GM12878 (cell line): ENCODE measurements around the gene EEF1AKMT3. TPM values are rescaled to one million over a fixed set of nuclear protein-coding genes. Genes with fewer than 3 reads are reported as not detected.

Experiments used
- ATAC-seq: fragments of 200-7000 bp; cut with Tn5 transposase; 3 replicates; pipeline ENCODE4 v1.9.1; 2020; ENCODE audit warnings: mild to moderate bottlenecking, moderate library complexity
- BruUV-seq: library from RNA; stranded (reverse); fragments of 400-500 nt; replicated peaks from 2 replicates; lab custom pipeline; 2021; lab: Mats Ljungman, UMichigan
- CTCF ChIA-PET: fragments of 300-600 bp; sonication (Branson Sonifier 250); formaldehyde crosslinking; extraction: SDS; loops from one replicate; lab custom pipeline; 2021; ENCODE audit warnings: inconsistent platforms; lab: Yijun Ruan, JAX
- POLR2A ChIA-PET: fragments of 350-600 bp; formaldehyde crosslinking; extraction: SDS; loops from one replicate; lab custom pipeline; 2021; ENCODE audit warnings: inconsistent platforms; lab: Charles Lee
- RAD21 ChIA-PET: fragments of 300-600 bp; sonication (Branson Sonifier 250); formaldehyde crosslinking; loops from one replicate; lab custom pipeline; 2023; ENCODE audit warnings: antibody characterized with exemption; ENCODE audit not compliant: unreplicated experiment; lab: Charles Lee
- SMC1A ChIA-PET: fragments of 300-600 bp; sonication (Branson Sonifier 250); formaldehyde crosslinking; loops from one replicate; lab custom pipeline; 2023; ENCODE audit not compliant: unreplicated experiment, uncharacterized antibody; lab: Charles Lee
- DNase-seq: peaks from one replicate; pipeline ENCODE4 v3.0.0-alpha.2; 2011; ENCODE audit warnings: low read depth, low spot score
- FAIRE-seq: peaks from 3 replicates; lab custom pipeline; 2011; peaks lifted over from hg19 to GRCh38; lab: Jason Lieb, UNC
- H2AFZ ChIP-seq: 2 replicates; pipeline ENCODE4 v1.6.0; 2011; ENCODE audit warnings: low read depth, low read length, control low read depth; ENCODE audit not compliant: control insufficient read depth
- H3K27ac ChIP-seq: 2 replicates; pipeline ENCODE4 v1.5.1; 2011; ENCODE audit warnings: control low read depth; ENCODE audit not compliant: control insufficient read depth, insufficient read depth
- H3K27me3 ChIP-seq, 2 experiments: replicated peaks in 1 of 2; 2 replicates each; pipeline versions ENCODE4 v1.6.0 to v1.6.1; 2011; ENCODE audit warnings: low read length in 1 of 2; ENCODE audit not compliant: control insufficient read depth in 2 of 2, insufficient read depth in 2 of 2
- H3K36me3 ChIP-seq, 2 experiments: 2 replicates each; pipeline ENCODE4 v1.5.1; 2011; ENCODE audit warnings: low read length in 1 of 2; ENCODE audit not compliant: control insufficient read depth in 2 of 2, insufficient read depth in 2 of 2
- H3K4me1 ChIP-seq: 2 replicates; pipeline ENCODE4 v1.6.1; 2011; ENCODE audit warnings: mild to moderate bottlenecking, low read length, moderate library complexity, mixed read lengths; ENCODE audit not compliant: control insufficient read depth, insufficient read depth
- H3K4me2 ChIP-seq: 2 replicates; pipeline ENCODE4 v1.6.0; 2011; ENCODE audit warnings: control low read depth; ENCODE audit not compliant: control insufficient read depth, insufficient read depth
- H3K4me3 ChIP-seq: fragments of 200-600 bp; sonication (generic); 2 replicates; pipeline ENCODE4 v1.5.1; 2016
- H3K79me2 ChIP-seq: 2 replicates; pipeline ENCODE4 v1.6.0; 2011; ENCODE audit warnings: low read length; ENCODE audit not compliant: control insufficient read depth, insufficient read depth
- H3K9ac ChIP-seq: 2 replicates; pipeline ENCODE4 v1.8.0; 2011; ENCODE audit warnings: low read length, control low read depth, mixed read lengths; ENCODE audit not compliant: control insufficient read depth, insufficient read depth
- H3K9me3 ChIP-seq: replicated peaks from 3 replicates; pipeline ENCODE4 v1.5.1; 2011; ENCODE audit warnings: mild to moderate bottlenecking, low read length; ENCODE audit not compliant: control insufficient read depth, insufficient read depth
- H4K20me1 ChIP-seq: 2 replicates; pipeline ENCODE4 v1.6.0; 2011; ENCODE audit not compliant: control insufficient read depth, insufficient read depth
- ATF2 ChIP-seq: IDR thresholded peaks from 2 replicates; pipeline ENCODE4 v1.6.1; 2012; ENCODE audit warnings: low read length, inconsistent platforms
- EP300 ChIP-seq, 2 experiments: fragments of 150-350 bp in 1 of 2; IDR thresholded peaks; 2 replicates each; pipeline ENCODE4 v1.6.1; 2011 to 2012; ENCODE audit warnings: low read depth in 2 of 2, low read length in 2 of 2, borderline replicate concordance in 1 of 2, improper control_type of control experiment in 1 of 2, inconsistent platforms in 1 of 2; ENCODE audit not compliant: control insufficient read depth in 1 of 2
- LARP7 ChIP-seq: fragments of 450-650 bp; IDR thresholded peaks from 2 replicates; pipeline ENCODE4 v1.6.1; 2017; ENCODE audit warnings: mild to moderate bottlenecking
- MLLT1 ChIP-seq: fragments of 450-650 bp; IDR thresholded peaks from 2 replicates; pipeline ENCODE4 v1.6.1; 2016; ENCODE audit warnings: mild to moderate bottlenecking
- PKNOX1 ChIP-seq: fragments of 450-650 bp; IDR thresholded peaks from 2 replicates; pipeline ENCODE4 v1.6.1; 2016; ENCODE audit warnings: mild to moderate bottlenecking
- RAD21 ChIP-seq: IDR thresholded peaks from 2 replicates; pipeline ENCODE4 v1.6.1; 2011; ENCODE audit warnings: mild to moderate bottlenecking, low read depth, low read length, moderate library complexity; ENCODE audit not compliant: insufficient read depth
- RFX5 ChIP-seq: IDR thresholded peaks from 2 replicates; pipeline ENCODE4 v1.6.1; 2011; ENCODE audit warnings: low read depth, low read length, improper control_type of control experiment
- SMARCA5 ChIP-seq: fragments of 450-650 bp; IDR thresholded peaks from 2 replicates; pipeline ENCODE4 v1.6.1; 2017; ENCODE audit warnings: mild to moderate bottlenecking
- USF1 ChIP-seq: IDR thresholded peaks from 2 replicates; pipeline ENCODE4 v1.6.1; 2011; ENCODE audit warnings: borderline replicate concordance, low read depth, mild to moderate bottlenecking, moderate library complexity, mixed read lengths, low read length; ENCODE audit not compliant: insufficient read depth; ENCODE audit errors: extremely low read length
- ZNF217 ChIP-seq: fragments of 450-650 bp; IDR thresholded peaks from 2 replicates; pipeline ENCODE4 v1.6.1; 2017; ENCODE audit warnings: antibody characterized with exemption, mild to moderate bottlenecking
- WGBS: methylation state at CpG from one replicate; pipeline ENCODE4 v1.1.6; 2016; ENCODE audit warnings: low lambda C conversion rate; ENCODE audit not compliant: insufficient replicate concordance, insufficient coverage; ENCODE audit errors: missing lambda C conversion rate; 5-methylcytosine and 5-hydroxymethylcytosine counted together
- in situ Hi-C: fragments of 300-500 bp; cut with MboI; formaldehyde crosslinking; loops from 9 replicates; pipeline ENCODE4 v1.14.3; 2018; ENCODE audit warnings: mixed read lengths
- intact Hi-C: fragments of 100-400 bp; cut with micrococcal nuclease; formaldehyde crosslinking; loops from one replicate; pipeline ENCODE4 v1.14.2; 2022; ENCODE audit not compliant: unreplicated experiment
- polyA plus RNA-seq, 11 experiments: library from polyadenylated mRNA; depleted of rRNA in 4 of 11; unstranded in 6 of 11; stranded (reverse) in 5 of 11; fragments of >200 nt; fragmentation: Nextera tagmentation in 4 of 11; fragmentation: Illumina TruSeq in 1 of 11; extraction: Ambion mirVana in 4 of 11; extraction: Trizol in 1 of 11; gene quantifications; 1 replicate in 1 of 11; 2 replicates in 10 of 11; pipeline versions ENCODE4 v1.2.1 to v1.2.3, GENCODE V29; 2011 to 2016; ENCODE audit warnings: inconsistent platforms in 2 of 11, missing spikeins in 2 of 11, low read depth in 1 of 11
- total RNA-seq, 4 experiments: library from RNA; depleted of rRNA in 3 of 4; stranded (reverse); fragments of >200 nt in 3 of 4; fragmentation: Illumina TruSeq in 1 of 4; extraction: Trizol in 1 of 4; gene quantifications; 2 replicates each; pipeline versions ENCODE4 v1.2.1 to v1.2.3, GENCODE V29; 2013 to 2021

EEF1AKMT3 gene
- total and polyA plus RNA-seq, 10 of the 15 experiments (the other 5 are each of a cell fraction or from before 2014, with no cell fraction given) = 1.2 to 8.2 (median 3.5) TPM

GRCh38 chr12:57755454-57756372 lies 16.7 kb upstream of the EEF1AKMT3 start (continued):
- TF ChIP-seq USF1 (no peak), ZNF217 (0 out of 2 replicates have a peak, but pooled peaks have one; percentile 39), RFX5 (no peak), LARP7 (peak; percentile 58; the same call in 1 of the 2 replicates)
- TF ChIP-seq, all 136 proteins: peak for 10

GRCh38 chr12:57756406-57757341 lies 15.7 kb upstream of the EEF1AKMT3 start:
- WGBS = 9% methylated on average over 20 of the region's 22 CpGs
- Histone ChIP-seq H4K20me1 (no peaks in the 10 kb centered on the region; the same call in 1 of the 2 replicates), H3K27ac (no peak overlapping the region), H3K4me3 (peak overlapping the region; percentile 85), H3K4me2 (peak overlapping the region; percentile 58), H3K4me1 (peaks cover 20% of the 10 kb centered on the region), H3K9me3 (no peaks in the 10 kb centered on the region; the same call in 2 of the 3 replicates), H3K27me3 (no peaks in the 10 kb centered on the region), H2AFZ (peak overlapping the region; percentile 61), H3K9ac (peak overlapping the region; percentile 60), H3K79me2 (peaks cover 5% of the 10 kb centered on the region), H3K36me3 (peaks cover 0 to 3% of the 10 kb centered on the region in 2 experiments; a peak in 2 of 4 replicates)
- ChIA-PET POLR2A (interaction anchor here (0.6 to 2.5 kb wide), 10 partner anchors 8 to 184 kb away, joined by 3 to 19 read pairs (median 4); partner anchors contain the start of genes EEF1AKMT3, METTL1 and TSPAN31), SMC1A (interaction anchor here (0.7 to 1.9 kb wide), 13 partner anchors 10 to 149 kb away, joined by 3 to 14 read pairs (median 4); partner anchors contain the start of genes CYP27B1, EEF1AKMT3, METTL1 and TSFM), CTCF (interaction anchor here (0.7 to 4.7 kb wide), 37 partner anchors 8 to 691 kb away, joined by 3 to 62 read pairs (median 5); partner anchors contain the start of genes CYP27B1, EEF1AKMT3, METTL1 and TSFM), RAD21 (interaction anchor here (0.7 to 2.0 kb wide), 9 partner anchors 12 to 185 kb away, joined by 3 to 13 read pairs (median 3); partner anchors contain the start of genes ATP23, EEF1AKMT3, METTL1 and TSPAN31)
- DNase-seq = no peak
- peak; percentile 72 for FAIRE-seq
- intact Hi-C loops = loop anchor here (1.0 to 10.0 kb wide), 4 partner anchors 16 to 282 kb away; partner anchors contain the start of genes ARHGAP9, EEF1AKMT3 and METTL1
- in situ Hi-C loops = no loop called here
- ATAC-seq = peak; percentile 62
- no TSS peak for BruUV-seq
- TF ChIP-seq RAD21 (0 out of 2 replicates have a peak, but pooled peaks have one; percentile 26), PKNOX1 (peak; percentile 72), MLLT1 (0 out of 2 replicates have a peak, but pooled peaks have one; percentile 18), SMARCA5 (peak; percentile 91), EP300 (IDR thresholded peaks at IDR 0.05; ENCODE audit: borderline replicate concordance in 1 of 2, control insufficient read depth in 1 of 2, low read depth in 2 of 2, low read length in 2 of 2) (no peak), ATF2 (no peak)
